Heart left ventricle (tissue), 13 donors: ENCODE results near the gene KCNQ4.

ENCODE experiments used
- CTCF ChIP-seq, 12 donors: fragments of 200-600 bp; sonication (generic) in 4 of 12; IDR thresholded peaks; one replicate each; pipeline versions ENCODE4 v1.5.0 to v1.8.0; 2018 to 2022; ENCODE audit warnings: antibody characterized with exemption in 12 of 12, mild to moderate bottlenecking in 5 of 12
- POLR2A ChIP-seq, 2 donors: fragments of 450-650 bp; IDR thresholded peaks; one replicate each; pipeline ENCODE4 v1.6.1; 2017; ENCODE audit warnings: antibody characterized with exemption in 2 of 2, mild to moderate bottlenecking in 2 of 2, moderate library complexity in 2 of 2
- donor health status: ischemic (EF 13 %, LVEDD 7.1; RV severe dilation, severe dysfunction).
- donor health status: DM: no; HTN: yes; CAD: no.
- donor health status: DM: no; HTN: no; CAD: no.
- donor health status: ischemic (EF 25% LVEDD 6.9; RV normal size, moderate dysfunction).
- donor health status: ischemic (EF 25% LVEDD 5.7; RV mildly dilated, moderate dysfunction).
- donor health status: ischemic (EF 35%, LVEDD 5.7; RV mildly dilated, moderate dysfunction).
- donor health status: nonischemic (EF 11% LVEDD 7.7; RV severe dilation, severe dysfunction).
- donor health status: DM: yes; HTN: yes; CAD: no.
- donor health status: PGD.
- donor health status: ischemic (EF 29% LVEDD 5.4; RV normal size, mild dysfunction).
- donor health status: nonischemic (EF 23%, LVEDD 6.1; RV moderate dilation, normal function).

- TF ChIP-seq CTCF (IDR thresholded peaks at IDR 0.05) (no peak), POLR2A (IDR thresholded peaks at IDR 0.05) (no peak)
These were observed 47.6 kb downstream of the KCNQ4 start for GRCh38 chr1:40831001-40831732.
